Measurements from ENCODE around the gene ATG16L1. TPM values are rescaled to one million over a fixed set of nuclear protein-coding genes. Genes with fewer than 3 reads are reported as not detected.

ATG16L1 gene
- total and polyA plus RNA-seq, 9 of the 15 experiments (the other 6 are each of a cell fraction or from before 2014, with no cell fraction given) = 6.4 to 21.3 (median 17.2) TPM

GRCh38 chr2:233251306-233252116 lies at the start of gene ATG16L1 (continued):
- TF ChIP-seq MNT (conservative IDR thresholded peaks at IDR 0.05) = peak; percentile 73 to 89
- no peak for TF ChIP-seq TEAD4 (IDR thresholded peaks at IDR 0.05; ENCODE audit: low read length)
- TF ChIP-seq TEAD4 (CRISPR knock-in tag; IDR thresholded peaks at IDR 0.05; ENCODE audit: borderline replicate concordance) = no peak
- TF ChIP-seq TCF3 (CRISPR knock-in tag; IDR thresholded peaks at IDR 0.05) = no peak; the same call in 1 of the 2 replicates
- peak; percentile 50 for TF ChIP-seq TBP (optimal IDR thresholded peaks at IDR 0.05; ENCODE audit: low read depth, low read length)
- TF ChIP-seq ZFX (CRISPR knock-in tag; IDR thresholded peaks at IDR 0.05) = peak; percentile 63
- no peak for TF ChIP-seq GTF2F1 (IDR thresholded peaks at IDR 0.05; ENCODE audit: low read depth, low read length)
- peak in 1 of 2 experiments; percentile 48; a peak in 1 of 4 replicates for TF ChIP-seq RCOR1 (IDR thresholded peaks at IDR 0.05; ENCODE audit: borderline replicate concordance in 1 of 2, low read depth in 2 of 2, low read length in 2 of 2)
- TF ChIP-seq NR2F6 (CRISPR knock-in tag; IDR thresholded peaks at IDR 0.05) = no peak
- peak; percentile 43 for TF ChIP-seq FOSL1 (tag; conservative IDR thresholded peaks at IDR 0.05)
- TF ChIP-seq MLLT1 (IDR thresholded peaks at IDR 0.05) = no peak
- no peak for TF ChIP-seq PHTF2 (CRISPR knock-in tag; IDR thresholded peaks at IDR 0.05)
- peak; percentile 94 for TF ChIP-seq TFAP4 (CRISPR knock-in tag; IDR thresholded peaks at IDR 0.05; ENCODE audit: borderline replicate concordance)
- TF ChIP-seq ZNF57 (CRISPR knock-in tag; IDR thresholded peaks at IDR 0.05) = no peak
- TF ChIP-seq KLF1 (tag; IDR thresholded peaks at IDR 0.05) = 0 out of 2 replicates have a peak, but pooled peaks have one; percentile 45
- TF ChIP-seq PKNOX1 (IDR thresholded peaks at IDR 0.05) = peak; percentile 81; the same call in 1 of the 2 replicates
- no peak; the same call in 1 of the 2 replicates for TF ChIP-seq ZNF766 (CRISPR knock-in tag; conservative IDR thresholded peaks at IDR 0.05)
- no peak for TF ChIP-seq CBFA2T2 (conservative IDR thresholded peaks at IDR 0.05)
- no peak for TF ChIP-seq NELFE (IDR thresholded peaks at IDR 0.05; ENCODE audit: insufficient read depth, insufficient read length)
- no peak for TF ChIP-seq THAP7 (CRISPR knock-in tag; IDR thresholded peaks at IDR 0.05)
- no peak for TF ChIP-seq IRF2 (CRISPR knock-in tag; IDR thresholded peaks at IDR 0.05)
- peak in 1 of 2 experiments; percentile 89; a peak in 2 of 4 replicates for TF ChIP-seq HDAC1 (IDR thresholded peaks at IDR 0.05)
- peak; percentile 96 for TF ChIP-seq RBBP5 (IDR thresholded peaks at IDR 0.05; ENCODE audit: borderline replicate concordance, insufficient read depth, low read length, poor library complexity, severe bottlenecking)

All from K562 (cell line).